T-helper 1 cell treated with Interleukin-12 subunit alpha and Interleukin-12 subunit beta and Interleukin-4 antibody, amounts not matched to agents 30 μg/mL and 1 μg/mL, for 36 hours (primary cell): ENCODE measurements around the gene GJC3.
A peak's percentile ranks its signal among the peaks of the same experiment; 100 is the strongest.
"Not testable (repeated sequence)": the region's sequence is repeated elsewhere in the genome, so short reads cannot be mapped to it uniquely, and the experiment has no call there.

Experiments used
- H3K27ac Mint-ChIP-seq: one replicate; pipeline ENCODE4 v1.8.0; 2021; ENCODE audit warnings: mild to moderate bottlenecking, mixed read lengths
- H3K27me3 Mint-ChIP-seq: one replicate; pipeline ENCODE4 v1.8.0; 2021; ENCODE audit warnings: low read depth, mixed read lengths
- H3K36me3 Mint-ChIP-seq: one replicate; pipeline ENCODE4 v1.8.0; 2021; ENCODE audit warnings: low read depth, mixed read lengths
- H3K4me1 Mint-ChIP-seq: one replicate; pipeline ENCODE4 v1.8.0; 2021; ENCODE audit warnings: low read depth, mixed read lengths
- H3K4me3 Mint-ChIP-seq: one replicate; pipeline ENCODE4 v1.8.0; 2021; ENCODE audit warnings: mild to moderate bottlenecking, moderate library complexity, mixed read lengths
- H3K9me3 Mint-ChIP-seq: one replicate; pipeline ENCODE4 v1.8.0; 2021; ENCODE audit warnings: mixed read lengths

The GJC3 gene

GRCh38 chr7:99918959-99919813, 10.2 kb downstream of the GJC3 start, which contains the start of gene TRIM4:
TRIM4 (minus strand) TSS chr7:99919530; CDS start chr7:99919401, 129 bp downstream.
- peaks cover 27% of the 10 kb centered on the region for H3K36me3 Mint-ChIP-seq
- H3K9me3 Mint-ChIP-seq: no peaks in the 10 kb centered on the region
- peak within 1 kb of the TSS; percentile 91 for H3K4me3 Mint-ChIP-seq
- no peaks in the 10 kb centered on the region for H3K27me3 Mint-ChIP-seq
- H3K4me1 Mint-ChIP-seq: peaks cover 34% of the 10 kb centered on the region
- H3K27ac Mint-ChIP-seq: peak within 1 kb of the TSS; percentile 89

GRCh38 chr7:99910976-99911375, 18.4 kb downstream of the GJC3 start:
- no peak overlapping the region for H3K27ac Mint-ChIP-seq
- H3K36me3 Mint-ChIP-seq: peaks cover 30% of the 10 kb centered on the region
- no peaks in the 10 kb centered on the region for H3K9me3 Mint-ChIP-seq
- peaks cover 19% of the 10 kb centered on the region for H3K4me1 Mint-ChIP-seq
- H3K4me3 Mint-ChIP-seq: no peak overlapping the region
- H3K27me3 Mint-ChIP-seq: no peaks in the 10 kb centered on the region

GRCh38 chr7:99901581-99901980, 27.8 kb downstream of the GJC3 start:
- Mint-ChIP-seq H3K36me3 (peaks cover 51% of the 10 kb centered on the region), H3K27me3 (no peaks in the 10 kb centered on the region), H3K9me3 (no peaks in the 10 kb centered on the region), H3K4me3 (no peak overlapping the region), H3K4me1 (peaks cover 9% of the 10 kb centered on the region), H3K27ac (no peak overlapping the region)

GRCh38 chr7:99899830-99900519, 29.4 kb downstream of the GJC3 start:
- Mint-ChIP-seq H3K36me3 (peaks cover 51% of the 10 kb centered on the region), H3K27ac (no peak overlapping the region), H3K9me3 (no peaks in the 10 kb centered on the region), H3K27me3 (no peaks in the 10 kb centered on the region), H3K4me3 (no peak overlapping the region), H3K4me1 (peaks cover 9% of the 10 kb centered on the region)

- H3K27me3 Mint-ChIP-seq: no peaks in the 10 kb centered on the region
- H3K4me1 Mint-ChIP-seq: peaks cover 9% of the 10 kb centered on the region
- no peak overlapping the region for H3K27ac Mint-ChIP-seq
- peaks cover 47% of the 10 kb centered on the region for H3K36me3 Mint-ChIP-seq
- H3K9me3 Mint-ChIP-seq: no peaks in the 10 kb centered on the region
- H3K4me3 Mint-ChIP-seq: no peak overlapping the region
Observed at GRCh38 chr7:99898836-99899235, 30.6 kb downstream of the GJC3 start.

- H3K27me3 Mint-ChIP-seq: no peaks in the 10 kb centered on the region
- peak overlapping the region; percentile 21 for H3K27ac Mint-ChIP-seq
- H3K4me1 Mint-ChIP-seq: peaks cover 9% of the 10 kb centered on the region
- H3K36me3 Mint-ChIP-seq: peaks cover 44% of the 10 kb centered on the region
- no peaks in the 10 kb centered on the region for H3K9me3 Mint-ChIP-seq
- no peak overlapping the region for H3K4me3 Mint-ChIP-seq
Observed at GRCh38 chr7:99898023-99898357, 31.4 kb downstream of the GJC3 start.

- Mint-ChIP-seq H3K36me3 (peaks cover 42% of the 10 kb centered on the region), H3K27ac (peak overlapping the region; percentile 21), H3K27me3 (no peaks in the 10 kb centered on the region), H3K4me1 (peaks cover 9% of the 10 kb centered on the region), H3K4me3 (no peak overlapping the region), H3K9me3 (no peaks in the 10 kb centered on the region)
Observed at GRCh38 chr7:99897322-99898022, 31.9 kb downstream of the GJC3 start.

- Mint-ChIP-seq H3K9me3 (peaks cover 8% of the 10 kb centered on the region), H3K27me3 (no peaks in the 10 kb centered on the region), H3K36me3 (peaks cover 47% of the 10 kb centered on the region), H3K4me1 (peaks cover 9% of the 10 kb centered on the region), H3K27ac (no peak overlapping the region), H3K4me3 (no peak overlapping the region)
Observed at GRCh38 chr7:99894738-99895137, 34.7 kb downstream of the GJC3 start.

GRCh38 chr7:99893280-99893679, 36.1 kb downstream of the GJC3 start:
- H3K4me3 Mint-ChIP-seq: no peak overlapping the region

GRCh38 chr7:99890348-99890747, 39.1 kb downstream of the GJC3 start:
- not testable (repeated sequence) for H3K27me3 Mint-ChIP-seq, H3K27ac Mint-ChIP-seq, H3K4me3 Mint-ChIP-seq, H3K4me1 Mint-ChIP-seq, H3K9me3 Mint-ChIP-seq
- H3K36me3 Mint-ChIP-seq: peaks cover 41% of the 10 kb centered on the region

More at GRCh38 chr7:99893280-99893679, 36.1 kb downstream of the GJC3 start:
- Mint-ChIP-seq H3K4me1 (peaks cover 6% of the 10 kb centered on the region), H3K27ac (no peak overlapping the region), H3K27me3 (no peaks in the 10 kb centered on the region), H3K36me3 (peaks cover 46% of the 10 kb centered on the region), H3K9me3 (peaks cover 8% of the 10 kb centered on the region)

- H3K36me3 Mint-ChIP-seq: peaks cover 37% of the 10 kb centered on the region
- not testable (repeated sequence) for H3K4me3 Mint-ChIP-seq, H3K9me3 Mint-ChIP-seq, H3K4me1 Mint-ChIP-seq, H3K27ac Mint-ChIP-seq, H3K27me3 Mint-ChIP-seq
Observed at GRCh38 chr7:99888366-99888765, 41.1 kb downstream of the GJC3 start.

GRCh38 chr7:99881370-99881769, 48.0 kb downstream of the GJC3 start:
- no peak overlapping the region for H3K4me3 Mint-ChIP-seq
- no peaks in the 10 kb centered on the region for H3K4me1 Mint-ChIP-seq
- no peaks in the 10 kb centered on the region for H3K36me3 Mint-ChIP-seq
- no peaks in the 10 kb centered on the region for H3K27me3 Mint-ChIP-seq
- H3K27ac Mint-ChIP-seq: no peak overlapping the region
- no peaks in the 10 kb centered on the region for H3K9me3 Mint-ChIP-seq

GRCh38 chr7:99876933-99877332, 52.5 kb downstream of the GJC3 start, which contains the start of gene OR2AE1:
OR2AE1 (minus strand) TSS chr7:99877033; CDS start chr7:99877033, 0 bp downstream.
- no peak within 1 kb of the TSS for H3K27ac Mint-ChIP-seq
- no peaks in the 10 kb centered on the region for H3K36me3 Mint-ChIP-seq
- peaks cover 2% of the 10 kb centered on the region for H3K4me1 Mint-ChIP-seq
- H3K9me3 Mint-ChIP-seq: no peaks in the 10 kb centered on the region
- H3K27me3 Mint-ChIP-seq: no peaks in the 10 kb centered on the region
- H3K4me3 Mint-ChIP-seq: no peak within 1 kb of the TSS

- no peaks in the 10 kb centered on the region for H3K36me3 Mint-ChIP-seq
- peaks cover 2% of the 10 kb centered on the region for H3K4me1 Mint-ChIP-seq
- H3K27ac Mint-ChIP-seq: no peak overlapping the region
- no peak overlapping the region for H3K4me3 Mint-ChIP-seq
- H3K9me3 Mint-ChIP-seq: no peaks in the 10 kb centered on the region
- no peaks in the 10 kb centered on the region for H3K27me3 Mint-ChIP-seq
Observed at GRCh38 chr7:99876491-99876890, 52.9 kb downstream of the GJC3 start.
